ENCODE results near the gene HIVEP3.

DNA sequence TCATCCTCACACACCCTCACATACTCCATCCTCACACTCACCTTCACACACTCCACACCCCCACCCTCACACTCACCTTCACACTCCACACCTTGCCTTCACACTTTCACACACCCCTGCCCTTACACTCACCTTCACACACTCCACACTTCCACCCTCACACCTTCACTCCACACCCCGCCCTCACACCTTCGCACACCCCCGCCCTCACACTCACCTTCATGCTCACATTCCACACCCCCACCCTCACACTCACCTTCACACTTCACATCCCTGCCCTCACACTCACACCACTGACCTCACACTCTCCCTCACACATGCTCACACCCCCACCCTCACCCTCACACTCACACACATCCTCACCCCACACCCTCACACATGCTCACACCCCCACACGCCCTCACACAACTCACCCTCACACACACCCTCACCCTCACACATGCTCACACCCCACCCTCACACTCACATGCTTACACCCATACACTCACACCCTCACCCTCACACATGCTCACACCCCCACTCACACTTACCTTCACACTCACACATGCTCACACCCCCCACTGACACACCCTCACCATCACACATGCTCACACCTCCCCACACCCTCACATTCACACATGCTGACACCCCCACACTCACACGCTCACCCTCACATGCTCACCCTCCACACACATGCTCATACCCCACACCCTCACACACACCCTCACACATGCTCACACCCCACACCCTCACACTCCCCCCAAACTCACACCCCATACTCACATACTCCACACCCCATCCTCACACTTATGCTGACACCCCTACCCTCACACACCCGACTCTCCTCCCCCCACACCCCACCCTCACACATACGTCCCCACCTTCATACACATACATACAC lies 389.8 kb downstream of the HIVEP3 start:
- TF ChIP-seq EZH2phosphoT487 (IDR thresholded peaks at IDR 0.05; ENCODE audit: borderline replicate concordance) (no peak), CTCF (conservative IDR thresholded peaks at IDR 0.05; ENCODE audit: low read length) (no peak)

Measured in Loucy (cell line).